Hepatocyte (in vitro differentiated cells): ENCODE data around the gene HADH.
"Not testable (repeated sequence)": the region's sequence is repeated elsewhere in the genome, so short reads cannot be mapped to it uniquely, and the experiment has no call there.

Experiments used
- CTCF ChIP-seq: fragments of 200-600 bp; sonication (generic); IDR thresholded peaks from 2 replicates; pipeline ENCODE4 v1.5.1; 2016; ENCODE audit warnings: antibody characterized with exemption, mild to moderate bottlenecking; ENCODE audit not compliant: poor library complexity
- EZH2phosphoT487 ChIP-seq: fragments of 200-600 bp; sonication (generic); IDR thresholded peaks from one replicate; pipeline ENCODE4 v1.6.1; 2018; ENCODE audit warnings: antibody characterized with exemption, mild to moderate bottlenecking, low read depth, moderate library complexity; ENCODE audit not compliant: unreplicated experiment, severe bottlenecking

DNA sequence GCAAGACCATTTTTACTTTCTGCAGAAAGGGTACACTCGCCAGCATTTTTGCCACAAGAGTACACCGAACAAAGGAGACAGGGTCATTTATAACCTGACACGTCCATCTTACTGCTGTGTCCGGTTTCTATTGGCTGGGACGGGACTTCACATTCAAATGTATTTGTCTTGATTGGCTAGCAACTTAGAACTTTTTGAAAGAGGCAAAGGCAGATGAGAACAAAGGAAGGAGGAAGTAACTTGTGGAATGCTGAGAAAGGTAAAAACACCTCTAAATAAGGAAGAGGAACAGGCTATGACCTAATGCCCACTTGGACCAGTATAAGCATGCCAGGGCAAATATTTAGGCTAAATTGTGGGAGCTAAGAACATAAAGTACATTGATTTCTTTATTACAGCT, 22.7 kb downstream of the HADH start:
- not testable (repeated sequence) for TF ChIP-seq CTCF, EZH2phosphoT487
